HFFc6 (cell line): ENCODE measurements around the gene HS6ST3. TPM values are rescaled to one million over a fixed set of nuclear protein-coding genes. Genes with fewer than 3 reads are reported as not detected.

ENCODE experiments used
- DNase-seq: peaks from one replicate; pipeline ENCODE4 v3.0.0-alpha.2; 2018
- H3K27ac Mint-ChIP-seq: 2 replicates; pipeline ENCODE4 v1.8.0; 2020; ENCODE audit warnings: mild to moderate bottlenecking, mixed read lengths
- H3K27me3 Mint-ChIP-seq: 2 replicates; pipeline ENCODE4 v1.8.0; 2021; ENCODE audit warnings: mild to moderate bottlenecking, moderate library complexity, mixed read lengths; ENCODE audit not compliant: insufficient read depth
- H3K36me3 Mint-ChIP-seq: 2 replicates; pipeline ENCODE4 v1.8.0; 2021; ENCODE audit warnings: low read depth, mixed read lengths
- H3K4me1 Mint-ChIP-seq: 2 replicates; pipeline ENCODE4 v1.8.0; 2020; ENCODE audit warnings: low read depth, mixed read lengths
- H3K4me3 Mint-ChIP-seq: 2 replicates; pipeline ENCODE4 v1.8.0; 2020; ENCODE audit warnings: mild to moderate bottlenecking, moderate library complexity, mixed read lengths
- H3K9me3 Mint-ChIP-seq: 2 replicates; pipeline ENCODE4 v1.8.0; 2020; ENCODE audit warnings: mild to moderate bottlenecking, mixed read lengths
- CTCF ChIP-seq: fragments of 200-600 bp; sonication (generic); IDR thresholded peaks from 2 replicates; pipeline ENCODE4 v1.5.0; 2021; ENCODE audit warnings: antibody characterized with exemption, mild to moderate bottlenecking
- total RNA-seq, 6 experiments: library from RNA; stranded (reverse); fragmentation: NEBNext Ultra II Directional; extraction: Animal tissue kit (Norgen Biotek cat#: 25700); gene quantifications; 2 replicates in 1 of 6; 3 replicates in 5 of 6; pipeline ENCODE4 v1.2.3, GENCODE V29; 2021

Gene HS6ST3
- total RNA-seq, 6 experiments from 2014 or later = not detected

- DNase-seq = no peak
- no peak overlapping the region for H3K4me3 Mint-ChIP-seq
- H3K27me3 Mint-ChIP-seq = no peaks in the 10 kb centered on the region
- TF ChIP-seq CTCF = no peak
- peaks cover 30% of the 10 kb centered on the region for H3K9me3 Mint-ChIP-seq
- no peaks in the 10 kb centered on the region for H3K4me1 Mint-ChIP-seq
- H3K36me3 Mint-ChIP-seq = no peaks in the 10 kb centered on the region
- no peak overlapping the region for H3K27ac Mint-ChIP-seq
Observed at GRCh38 chr13:96792736-96793403, 703.0 kb downstream of the HS6ST3 start.

GRCh38 chr13:96793404-96793755, 703.5 kb downstream of the HS6ST3 start:
- no peak overlapping the region for H3K27ac Mint-ChIP-seq
- H3K4me3 Mint-ChIP-seq = no peak overlapping the region
- H3K4me1 Mint-ChIP-seq = no peaks in the 10 kb centered on the region
- H3K27me3 Mint-ChIP-seq = no peaks in the 10 kb centered on the region
- TF ChIP-seq CTCF = no peak
- DNase-seq = no peak
- no peaks in the 10 kb centered on the region for H3K36me3 Mint-ChIP-seq
- H3K9me3 Mint-ChIP-seq = peaks cover 33% of the 10 kb centered on the region

GRCh38 chr13:96794669-96795068, 704.8 kb downstream of the HS6ST3 start:
- H3K4me1 Mint-ChIP-seq = no peaks in the 10 kb centered on the region
- no peaks in the 10 kb centered on the region for H3K27me3 Mint-ChIP-seq
- H3K4me3 Mint-ChIP-seq = no peak overlapping the region
- H3K9me3 Mint-ChIP-seq = peaks cover 37% of the 10 kb centered on the region
- TF ChIP-seq CTCF = no peak
- H3K27ac Mint-ChIP-seq = no peak overlapping the region
- DNase-seq = no peak
- H3K36me3 Mint-ChIP-seq = no peaks in the 10 kb centered on the region

- Mint-ChIP-seq H3K4me3 (no peak overlapping the region), H3K4me1 (no peaks in the 10 kb centered on the region), H3K9me3 (peaks cover 40% of the 10 kb centered on the region), H3K27me3 (no peaks in the 10 kb centered on the region; the same call in 1 of the 2 replicates), H3K27ac (no peak overlapping the region), H3K36me3 (no peaks in the 10 kb centered on the region)
- no peak for DNase-seq
- no peak for TF ChIP-seq CTCF
Observed at GRCh38 chr13:96795670-96796069, 705.8 kb downstream of the HS6ST3 start.

- no peak for TF ChIP-seq CTCF
- peaks cover 45% of the 10 kb centered on the region for H3K9me3 Mint-ChIP-seq
- H3K27me3 Mint-ChIP-seq = no peaks in the 10 kb centered on the region; the same call in 1 of the 2 replicates
- no peak for DNase-seq
- no peaks in the 10 kb centered on the region for H3K36me3 Mint-ChIP-seq
- H3K27ac Mint-ChIP-seq = no peak overlapping the region
- no peaks in the 10 kb centered on the region for H3K4me1 Mint-ChIP-seq
- no peak overlapping the region for H3K4me3 Mint-ChIP-seq
Observed at GRCh38 chr13:96796091-96796633, 706.3 kb downstream of the HS6ST3 start.
